GM12878 (cell line): Measurements from ENCODE around the gene LAMC3. TPM values are rescaled to one million over a fixed set of nuclear protein-coding genes. Genes with fewer than 3 reads are reported as not detected.

Source experiments
- ATAC-seq: fragments of 200-7000 bp; cut with Tn5 transposase; 3 replicates; pipeline ENCODE4 v1.9.1; 2020; ENCODE audit warnings: mild to moderate bottlenecking, moderate library complexity
- BruUV-seq: library from RNA; stranded (reverse); fragments of 400-500 nt; replicated peaks from 2 replicates; lab custom pipeline; 2021; lab: Mats Ljungman, UMichigan
- CTCF ChIA-PET: fragments of 300-600 bp; sonication (Branson Sonifier 250); formaldehyde crosslinking; extraction: SDS; loops from one replicate; lab custom pipeline; 2021; ENCODE audit warnings: inconsistent platforms; lab: Yijun Ruan, JAX
- POLR2A ChIA-PET: fragments of 350-600 bp; formaldehyde crosslinking; extraction: SDS; loops from one replicate; lab custom pipeline; 2021; ENCODE audit warnings: inconsistent platforms; lab: Charles Lee
- RAD21 ChIA-PET: fragments of 300-600 bp; sonication (Branson Sonifier 250); formaldehyde crosslinking; loops from one replicate; lab custom pipeline; 2023; ENCODE audit warnings: antibody characterized with exemption; ENCODE audit not compliant: unreplicated experiment; lab: Charles Lee
- SMC1A ChIA-PET: fragments of 300-600 bp; sonication (Branson Sonifier 250); formaldehyde crosslinking; loops from one replicate; lab custom pipeline; 2023; ENCODE audit not compliant: unreplicated experiment, uncharacterized antibody; lab: Charles Lee
- DNase-seq: peaks from one replicate; pipeline ENCODE4 v3.0.0-alpha.2; 2011; ENCODE audit warnings: low read depth, low spot score
- FAIRE-seq: peaks from 3 replicates; lab custom pipeline; 2011; peaks lifted over from hg19 to GRCh38; lab: Jason Lieb, UNC
- H2AFZ ChIP-seq: 2 replicates; pipeline ENCODE4 v1.6.0; 2011; ENCODE audit warnings: low read depth, low read length, control low read depth; ENCODE audit not compliant: control insufficient read depth
- H3K27ac ChIP-seq: 2 replicates; pipeline ENCODE4 v1.5.1; 2011; ENCODE audit warnings: control low read depth; ENCODE audit not compliant: control insufficient read depth, insufficient read depth
- H3K27me3 ChIP-seq, 2 experiments: replicated peaks in 1 of 2; 2 replicates each; pipeline versions ENCODE4 v1.6.0 to v1.6.1; 2011; ENCODE audit warnings: low read length in 1 of 2; ENCODE audit not compliant: control insufficient read depth in 2 of 2, insufficient read depth in 2 of 2
- H3K36me3 ChIP-seq, 2 experiments: 2 replicates each; pipeline ENCODE4 v1.5.1; 2011; ENCODE audit warnings: low read length in 1 of 2; ENCODE audit not compliant: control insufficient read depth in 2 of 2, insufficient read depth in 2 of 2
- H3K4me1 ChIP-seq: 2 replicates; pipeline ENCODE4 v1.6.1; 2011; ENCODE audit warnings: mild to moderate bottlenecking, low read length, moderate library complexity, mixed read lengths; ENCODE audit not compliant: control insufficient read depth, insufficient read depth
- H3K4me2 ChIP-seq: 2 replicates; pipeline ENCODE4 v1.6.0; 2011; ENCODE audit warnings: control low read depth; ENCODE audit not compliant: control insufficient read depth, insufficient read depth
- H3K4me3 ChIP-seq: fragments of 200-600 bp; sonication (generic); 2 replicates; pipeline ENCODE4 v1.5.1; 2016
- H3K79me2 ChIP-seq: 2 replicates; pipeline ENCODE4 v1.6.0; 2011; ENCODE audit warnings: low read length; ENCODE audit not compliant: control insufficient read depth, insufficient read depth
- H3K9ac ChIP-seq: 2 replicates; pipeline ENCODE4 v1.8.0; 2011; ENCODE audit warnings: low read length, control low read depth, mixed read lengths; ENCODE audit not compliant: control insufficient read depth, insufficient read depth
- H3K9me3 ChIP-seq: replicated peaks from 3 replicates; pipeline ENCODE4 v1.5.1; 2011; ENCODE audit warnings: mild to moderate bottlenecking, low read length; ENCODE audit not compliant: control insufficient read depth, insufficient read depth
- H4K20me1 ChIP-seq: 2 replicates; pipeline ENCODE4 v1.6.0; 2011; ENCODE audit not compliant: control insufficient read depth, insufficient read depth
- ATF2 ChIP-seq: IDR thresholded peaks from 2 replicates; pipeline ENCODE4 v1.6.1; 2012; ENCODE audit warnings: low read length, inconsistent platforms
- BCL11A ChIP-seq: IDR thresholded peaks from 2 replicates; pipeline ENCODE4 v1.6.1; 2011; ENCODE audit warnings: low read depth, low read length
- BMI1 ChIP-seq: fragments of 450-650 bp; IDR thresholded peaks from 2 replicates; pipeline ENCODE4 v1.6.1; 2016; ENCODE audit warnings: mild to moderate bottlenecking, moderate library complexity, borderline replicate concordance
- CHD2 ChIP-seq: IDR thresholded peaks from 2 replicates; pipeline ENCODE4 v1.6.1; 2011; ENCODE audit warnings: low read depth, low read length, improper control_type of control experiment, borderline replicate concordance
- EED ChIP-seq: sonication (generic); IDR thresholded peaks from 2 replicates; pipeline ENCODE4 v1.6.1; 2016; ENCODE audit warnings: antibody characterized with exemption, low read depth
- FOXM1 ChIP-seq: IDR thresholded peaks from 2 replicates; pipeline ENCODE4 v1.6.1; 2012; ENCODE audit warnings: low read depth, mild to moderate bottlenecking, inconsistent platforms, low read length, moderate library complexity
- HCFC1 ChIP-seq: fragments of 150-350 bp; IDR thresholded peaks from 2 replicates; pipeline ENCODE4 v1.6.1; 2014; ENCODE audit warnings: low read length
- KLF5 ChIP-seq: fragments of 450-650 bp; IDR thresholded peaks from 2 replicates; pipeline ENCODE4 v1.6.1; 2014; ENCODE audit warnings: mild to moderate bottlenecking; ENCODE audit not compliant: partially characterized antibody
- NR2C1 ChIP-seq: fragments of 450-650 bp; IDR thresholded peaks from 2 replicates; pipeline ENCODE4 v1.6.1; 2017; ENCODE audit warnings: antibody characterized with exemption, mild to moderate bottlenecking, moderate library complexity
- PML ChIP-seq: IDR thresholded peaks from 2 replicates; pipeline ENCODE4 v1.6.1; 2012; ENCODE audit warnings: low read length, inconsistent platforms
- RAD21 ChIP-seq: IDR thresholded peaks from 2 replicates; pipeline ENCODE4 v1.6.1; 2011; ENCODE audit warnings: mild to moderate bottlenecking, low read depth, low read length, moderate library complexity; ENCODE audit not compliant: insufficient read depth
- SIX5 ChIP-seq: IDR thresholded peaks from 2 replicates; pipeline ENCODE4 v1.6.1; 2011; ENCODE audit warnings: mild to moderate bottlenecking, low read depth, low read length, moderate library complexity; ENCODE audit not compliant: severe bottlenecking
- SPI1 ChIP-seq: IDR thresholded peaks from 2 replicates; pipeline ENCODE4 v1.6.1; 2011; ENCODE audit warnings: low read depth, mild to moderate bottlenecking, low read length, moderate library complexity, borderline replicate concordance; ENCODE audit not compliant: insufficient read depth
- TCF7 ChIP-seq: IDR thresholded peaks from 2 replicates; pipeline ENCODE4 v1.6.1; 2014; ENCODE audit warnings: antibody characterized with exemption, borderline replicate concordance
- YY1 ChIP-seq: IDR thresholded peaks from 2 replicates; pipeline ENCODE4 v1.6.1; 2011; ENCODE audit warnings: low read depth, mild to moderate bottlenecking, low read length
- ZBTB40 ChIP-seq: fragments of 450-650 bp; IDR thresholded peaks from 2 replicates; pipeline ENCODE4 v1.6.1; 2016; ENCODE audit warnings: mild to moderate bottlenecking, moderate library complexity, borderline replicate concordance
- WGBS: methylation state at CpG from one replicate; pipeline ENCODE4 v1.1.6; 2016; ENCODE audit warnings: low lambda C conversion rate; ENCODE audit not compliant: insufficient replicate concordance, insufficient coverage; ENCODE audit errors: missing lambda C conversion rate; 5-methylcytosine and 5-hydroxymethylcytosine counted together
- in situ Hi-C: fragments of 300-500 bp; cut with MboI; formaldehyde crosslinking; loops from 9 replicates; pipeline ENCODE4 v1.14.3; 2018; ENCODE audit warnings: mixed read lengths
- intact Hi-C: fragments of 100-400 bp; cut with micrococcal nuclease; formaldehyde crosslinking; loops from one replicate; pipeline ENCODE4 v1.14.2; 2022; ENCODE audit not compliant: unreplicated experiment
- polyA plus RNA-seq, 11 experiments: library from polyadenylated mRNA; depleted of rRNA in 4 of 11; unstranded in 6 of 11; stranded (reverse) in 5 of 11; fragments of >200 nt; fragmentation: Nextera tagmentation in 4 of 11; fragmentation: Illumina TruSeq in 1 of 11; extraction: Ambion mirVana in 4 of 11; extraction: Trizol in 1 of 11; gene quantifications; 1 replicate in 1 of 11; 2 replicates in 10 of 11; pipeline versions ENCODE4 v1.2.1 to v1.2.3, GENCODE V29; 2011 to 2016; ENCODE audit warnings: inconsistent platforms in 2 of 11, missing spikeins in 2 of 11, low read depth in 1 of 11
- total RNA-seq, 4 experiments: library from RNA; depleted of rRNA in 3 of 4; stranded (reverse); fragments of >200 nt in 3 of 4; fragmentation: Illumina TruSeq in 1 of 4; extraction: Trizol in 1 of 4; gene quantifications; 2 replicates each; pipeline versions ENCODE4 v1.2.1 to v1.2.3, GENCODE V29; 2013 to 2021

LAMC3 gene
- total and polyA plus RNA-seq, 10 of the 15 experiments (the other 5 are each of a cell fraction or from before 2014, with no cell fraction given), result under 0.01 to 0.08 TPM; not detected in 8

GRCh38 chr9:131125288-131126058, 116.5 kb downstream of the LAMC3 start, which contains the start of gene NUP214:
Gene NUP214 (plus strand): TSS chr9:131125586. CDS start chr9:131125705, 119 bp downstream.
- Histone ChIP-seq H3K4me2 (peak within 1 kb of the TSS; percentile 86), H3K27ac (peak within 1 kb of the TSS; percentile 79), H3K9ac (peak within 1 kb of the TSS; percentile 94), H3K9me3 (no peaks in the 10 kb centered on the region), H4K20me1 (no peaks in the 10 kb centered on the region), H2AFZ (peak within 1 kb of the TSS; percentile 90), H3K79me2 (peaks cover 23% of the 10 kb centered on the region), H3K27me3 (no peaks in the 10 kb centered on the region), H3K4me3 (peak within 1 kb of the TSS; percentile 96), H3K36me3 (peaks cover 0 to 19% of the 10 kb centered on the region in 2 experiments; a peak in 3 of 4 replicates), H3K4me1 (peaks cover 7% of the 10 kb centered on the region)
- FAIRE-seq (peak; percentile 98), DNase-seq (peak; percentile 88), ATAC-seq (peak; percentile 100)
- in situ Hi-C loops (no loop called here), intact Hi-C loops (loop anchor here (5.0 kb wide), 1 partner anchor 147 kb away; no protein-coding TSS in a partner anchor)
- BruUV-seq, result TSS peak; percentile 68
- POLR2A ChIA-PET, result interaction anchor here (0.5 to 1.3 kb wide), 3 partner anchors 14 to 248 kb away, joined by 4 to 6 read pairs (median 4); no protein-coding TSS in a partner anchor
- CTCF ChIA-PET, result interaction anchor here (0.6 to 1.4 kb wide), 6 partner anchors 12 to 619 kb away, joined by 3 to 6 read pairs (median 3); no protein-coding TSS in a partner anchor
- under 1% methylated on average over 61 of the region's 61 CpGs for WGBS
- RAD21 ChIA-PET, result interaction anchor here (0.6 to 2.1 kb wide), 2 partner anchors 48 to 211 kb away, joined by 3 to 5 read pairs; no protein-coding TSS in a partner anchor
- SMC1A ChIA-PET, result interaction anchor here (1.3 kb wide), 1 partner anchor 247 kb away, joined by 6 read pairs; no protein-coding TSS in a partner anchor
- peak; percentile 88 for TF ChIP-seq KLF5
- no peak for TF ChIP-seq RAD21
- TF ChIP-seq SPI1, result peak; percentile 57; the same call in 1 of the 2 replicates
- peak; percentile 80; the same call in 1 of the 2 replicates for TF ChIP-seq YY1
- TF ChIP-seq ZBTB40, result peak; percentile 97
- no peak for TF ChIP-seq BMI1
- TF ChIP-seq ATF2, result no peak
- peak; percentile 96 for TF ChIP-seq PML
- peak; percentile 89 for TF ChIP-seq NR2C1
- TF ChIP-seq CHD2, result peak; percentile 94
- no peak for TF ChIP-seq EED
- peak; percentile 13; the same call in 1 of the 2 replicates for TF ChIP-seq BCL11A
- TF ChIP-seq FOXM1, result no peak
- peak; percentile 75 for TF ChIP-seq SIX5
- peak; percentile 95 for TF ChIP-seq HCFC1
- no peak for TF ChIP-seq TCF7
